Ramos (cell line): Measurements from ENCODE around the gene HCN4.
"Not testable (repeated sequence)": the region's sequence is repeated elsewhere in the genome, so short reads cannot be mapped to it uniquely, and the experiment has no call there.

Experiments used
- in situ Hi-C: fragments of 300-500 bp; cut with MboI; formaldehyde crosslinking; loops from one replicate; pipeline ENCODE4 v1.14.3; 2022; ENCODE audit warnings: low sequenced_read_pairs; ENCODE audit not compliant: unreplicated experiment

Gene HCN4

DNA sequence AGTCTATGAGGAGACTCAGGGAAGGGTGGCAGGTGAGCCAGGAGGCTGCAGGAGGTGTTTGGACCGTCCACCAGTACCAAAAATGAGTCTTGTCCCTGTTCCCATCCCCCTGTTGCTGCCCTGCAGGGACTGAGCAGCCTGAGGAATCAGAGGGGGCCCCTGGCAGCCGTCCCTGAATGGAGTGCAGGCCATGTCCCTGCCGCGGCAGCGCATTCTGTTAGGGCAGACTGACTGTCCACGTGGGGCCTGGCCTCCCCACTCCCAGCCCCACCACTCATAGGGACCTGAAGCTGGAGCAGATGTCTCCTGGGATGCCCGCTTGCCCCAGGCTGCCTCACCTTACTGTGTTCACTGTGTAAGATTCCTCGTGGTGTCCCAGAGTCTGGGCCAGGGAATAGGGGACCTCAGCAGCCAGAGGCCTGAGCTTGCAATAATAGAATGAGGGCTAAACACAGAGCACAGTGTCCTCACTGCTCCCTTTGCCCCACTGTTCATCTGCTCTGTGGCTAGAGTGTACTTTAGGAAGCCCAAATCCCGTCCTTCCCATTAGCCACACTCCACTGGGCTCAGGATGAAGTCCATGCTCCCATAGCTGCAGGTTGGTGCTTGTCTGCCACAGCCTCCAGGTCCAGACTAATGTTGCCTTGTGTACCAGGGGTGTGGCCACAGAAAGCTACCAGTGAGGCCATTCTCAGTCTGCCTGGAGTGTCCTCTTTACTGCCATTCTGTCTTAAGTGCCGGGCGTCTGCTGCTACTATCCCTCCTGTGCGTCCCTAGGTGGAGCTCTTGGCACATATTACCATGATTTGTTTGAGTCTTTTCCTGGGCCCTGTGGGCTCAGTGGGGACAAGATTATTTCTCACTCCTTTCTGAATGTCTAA is 63.2 kb downstream of the HCN4 start:
- in situ Hi-C loops, result no loop called here

- in situ Hi-C loops, result no loop called here
Measured at GRCh38 chr15:73303636-73304035, 65.1 kb downstream of the HCN4 start.

- in situ Hi-C loops, result not testable (repeated sequence)
Measured at GRCh38 chr15:73300286-73300685, 68.5 kb downstream of the HCN4 start.

- in situ Hi-C loops, result no loop called here
Measured at GRCh38 chr15:73298522-73299245, 70.1 kb downstream of the HCN4 start.

GRCh38 chr15:73296609-73297353 is 72.0 kb downstream of the HCN4 start:
- in situ Hi-C loops, result no loop called here

DNA sequence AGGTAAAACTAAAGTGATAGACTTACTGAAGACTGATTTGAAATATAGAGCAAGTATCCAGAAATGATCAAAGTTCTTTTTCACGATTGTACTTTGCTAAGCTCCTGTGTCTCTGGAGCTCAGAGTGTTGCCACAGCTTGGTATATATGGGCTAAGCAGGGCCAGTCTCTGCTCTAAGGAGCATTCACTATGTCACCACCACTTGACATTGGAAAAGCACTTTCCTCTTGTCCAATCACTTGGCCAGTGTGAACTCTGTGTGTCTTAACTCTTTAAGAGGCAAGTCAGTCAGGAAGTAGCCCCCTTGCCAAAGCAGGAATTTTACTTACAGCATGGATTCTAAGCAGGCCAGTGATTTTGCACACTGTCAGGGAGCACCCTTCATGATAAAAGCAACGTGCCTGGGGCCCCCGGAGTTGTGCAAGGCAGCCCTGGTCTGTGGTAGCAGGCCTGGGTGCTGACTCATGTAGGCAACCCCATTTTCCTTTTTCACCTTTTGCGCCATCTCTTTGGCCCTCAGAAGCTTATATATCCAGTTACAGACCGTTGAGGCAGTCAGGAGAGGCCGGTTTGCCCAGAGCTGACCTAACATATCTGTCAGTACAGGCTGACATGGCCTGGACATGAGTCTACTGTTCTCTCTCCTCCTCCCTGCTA is 73.0 kb downstream of the HCN4 start:
- in situ Hi-C loops, result no loop called here

DNA sequence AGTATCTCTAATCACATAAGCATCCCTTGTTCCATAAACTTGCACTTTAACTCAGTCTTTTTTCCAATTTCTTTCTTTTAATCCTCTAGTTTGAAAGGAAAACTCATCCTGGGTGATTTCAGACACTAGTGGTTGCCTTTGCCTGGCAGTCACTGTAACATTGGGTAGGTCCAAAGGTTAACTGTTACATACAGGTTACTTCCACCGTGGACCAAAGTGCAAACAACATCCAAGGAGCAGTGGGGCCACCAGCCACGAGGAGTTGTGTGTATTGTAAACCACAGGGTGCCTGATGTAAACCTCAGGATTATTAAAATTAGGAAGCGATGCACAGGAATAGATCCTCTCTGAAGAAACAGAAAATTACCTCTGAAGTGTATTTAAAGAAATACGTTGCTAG is 75.0 kb downstream of the HCN4 start:
- in situ Hi-C loops, result no loop called here

DNA sequence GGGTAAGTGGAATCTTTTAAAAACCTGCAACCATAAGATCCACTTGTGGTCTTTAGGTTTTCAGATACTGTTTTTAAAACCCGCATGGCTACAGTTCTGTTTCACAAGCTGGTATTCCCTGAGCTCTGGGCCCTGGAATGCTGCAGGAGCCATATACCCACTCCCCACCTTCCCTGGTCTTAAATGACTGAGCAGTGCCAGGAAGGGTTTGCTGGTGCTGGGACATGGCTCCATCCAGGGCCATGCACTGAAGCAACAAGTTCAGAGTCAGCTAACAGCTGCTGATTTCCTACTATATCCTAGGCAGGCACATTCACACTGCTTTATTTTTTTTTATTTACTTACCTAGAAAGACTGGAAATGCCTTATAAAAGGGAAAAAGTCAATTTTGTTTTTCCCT is 77.3 kb downstream of the HCN4 start:
- in situ Hi-C loops, result no loop called here

DNA sequence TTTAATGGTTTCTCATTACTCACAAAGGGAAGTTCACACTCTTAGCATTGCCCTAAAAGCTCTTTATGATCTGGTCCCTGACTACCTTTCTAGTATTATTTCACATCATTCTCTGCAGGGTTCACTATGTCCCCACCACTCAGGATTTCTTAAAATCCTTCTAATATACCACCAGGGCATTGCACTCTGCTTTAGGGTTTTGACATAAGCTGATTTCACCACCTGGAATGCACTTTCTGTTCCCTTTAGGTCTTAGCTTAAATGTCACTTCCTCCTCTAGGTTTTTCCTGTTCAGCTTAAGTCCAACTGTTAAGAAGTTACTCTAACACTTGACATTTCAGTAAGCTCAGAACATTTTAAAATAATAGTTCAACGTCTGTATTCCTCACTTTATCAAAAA is 81.7 kb downstream of the HCN4 start:
- in situ Hi-C loops, result no loop called here

DNA sequence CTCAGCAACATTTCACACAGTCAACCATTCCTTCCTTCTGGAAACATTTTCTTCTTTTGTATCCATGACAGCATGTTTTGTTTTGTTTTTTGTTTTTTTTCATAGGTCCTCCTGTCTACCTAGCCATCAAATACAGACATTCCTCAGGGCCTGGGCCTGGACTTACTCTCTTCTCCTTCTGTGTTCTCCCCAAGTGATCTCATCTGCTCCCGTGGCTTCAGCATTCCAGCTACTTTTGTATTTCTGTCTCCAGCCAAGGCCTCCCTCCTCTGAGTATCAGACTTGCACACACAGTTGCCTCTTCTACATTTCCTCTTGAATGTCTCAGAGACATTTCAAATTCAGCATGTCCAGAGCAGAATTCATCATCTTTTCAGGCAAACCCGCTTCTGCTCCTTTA is 82.4 kb downstream of the HCN4 start:
- in situ Hi-C loops, result no loop called here

- in situ Hi-C loops, result no loop called here
Measured at GRCh38 chr15:73284090-73284716, 84.6 kb downstream of the HCN4 start.

GRCh38 chr15:73283366-73283962 is 85.3 kb downstream of the HCN4 start:
- in situ Hi-C loops, result no loop called here

- in situ Hi-C loops, result no loop called here
Measured at GRCh38 chr15:73282567-73283365, 86.0 kb downstream of the HCN4 start.

GRCh38 chr15:73275862-73276261 is 92.9 kb downstream of the HCN4 start:
- in situ Hi-C loops, result no loop called here

DNA sequence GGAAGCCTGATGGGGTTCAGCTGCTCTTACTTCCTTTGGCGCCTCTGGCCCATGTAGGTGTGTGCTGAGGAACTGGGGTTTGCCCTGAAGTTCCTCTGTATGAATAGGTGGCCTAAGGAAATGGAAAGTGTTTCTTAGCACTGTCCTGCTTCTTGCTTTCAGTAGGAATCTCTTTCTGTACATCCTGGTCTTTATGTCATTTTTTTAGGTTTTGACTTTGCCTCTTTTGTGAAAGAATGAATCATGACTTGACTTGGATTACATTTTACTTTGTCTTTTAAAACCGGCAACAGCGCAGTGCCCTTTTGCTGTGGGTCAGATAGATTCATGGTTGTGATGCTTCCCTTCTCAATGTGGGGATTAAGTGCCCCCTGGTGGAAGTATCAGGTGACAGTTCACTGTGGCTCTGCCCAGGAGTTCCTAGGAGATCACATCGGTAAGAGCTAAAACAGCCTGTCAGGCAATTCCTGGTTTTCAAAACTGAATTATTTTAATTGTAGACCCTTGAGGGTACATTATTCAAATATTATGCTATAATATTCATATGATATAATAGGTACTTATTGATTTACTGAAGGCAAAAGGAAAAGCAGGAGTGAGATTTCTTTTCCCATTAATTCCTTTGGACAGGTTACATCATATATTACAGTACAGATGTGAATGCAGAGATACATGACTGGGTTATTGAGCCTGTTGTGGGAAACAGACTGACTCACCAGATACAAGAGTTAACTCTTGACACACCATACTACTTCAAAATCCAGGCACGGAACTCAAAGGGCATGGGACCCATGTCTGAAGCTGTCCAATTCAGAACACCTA is 95.4 kb downstream of the HCN4 start:
- in situ Hi-C loops, result no loop called here

DNA sequence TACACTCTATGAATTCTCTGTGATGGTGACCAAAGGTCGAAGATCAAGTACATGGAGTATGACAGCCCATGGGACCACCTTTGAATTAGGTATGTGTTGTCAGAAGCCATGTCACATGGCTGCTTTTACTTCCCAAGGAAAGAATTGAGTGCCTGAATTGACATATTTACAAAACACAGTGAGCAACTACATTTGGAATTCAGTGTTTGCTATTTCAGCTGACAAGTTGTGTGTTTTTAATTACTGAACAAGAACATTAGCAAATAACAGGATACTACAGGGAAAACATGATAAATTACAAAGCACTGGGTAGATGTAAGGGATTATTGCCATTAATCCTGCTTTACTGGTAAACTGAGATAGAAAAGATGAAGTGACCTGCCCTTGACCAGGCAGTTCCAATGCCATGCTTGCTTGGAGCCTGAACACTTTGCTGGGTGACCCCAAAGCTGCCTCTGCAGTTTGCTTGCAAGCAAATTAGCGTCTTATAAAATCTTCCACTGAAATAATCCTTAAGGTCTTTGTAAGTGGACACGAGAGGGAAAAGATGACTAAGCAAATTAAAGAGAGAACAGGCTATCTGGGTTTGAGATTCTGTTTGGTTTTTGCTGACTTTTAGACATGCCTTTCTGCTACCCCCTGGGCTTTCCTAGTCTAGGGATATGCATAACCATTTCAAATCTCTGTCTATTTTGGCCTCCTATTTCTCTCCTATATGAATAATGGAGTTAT is 98.2 kb downstream of the HCN4 start:
- in situ Hi-C loops, result no loop called here
